ENCODE results near the gene GAGE12H. TPM values are rescaled to one million over a fixed set of nuclear protein-coding genes. Genes with fewer than 3 reads are reported as not detected.
"Not testable (repeated sequence)": the region's sequence is repeated elsewhere in the genome, so short reads cannot be mapped to it uniquely, and the experiment has no call there.

The GAGE12H gene
- total RNA-seq = not detected
- not detected for polyA plus RNA-seq (2013, experiment 1 of 2)
- polyA plus RNA-seq (2013, experiment 2 of 2) = not detected
- long read RNA-seq, experiment 1 = 0 reads
- long read RNA-seq, experiment 2 = 0 reads
- long read RNA-seq, experiment 3 = 0 reads
- long read RNA-seq, experiment 4 = 0 reads

DNA sequence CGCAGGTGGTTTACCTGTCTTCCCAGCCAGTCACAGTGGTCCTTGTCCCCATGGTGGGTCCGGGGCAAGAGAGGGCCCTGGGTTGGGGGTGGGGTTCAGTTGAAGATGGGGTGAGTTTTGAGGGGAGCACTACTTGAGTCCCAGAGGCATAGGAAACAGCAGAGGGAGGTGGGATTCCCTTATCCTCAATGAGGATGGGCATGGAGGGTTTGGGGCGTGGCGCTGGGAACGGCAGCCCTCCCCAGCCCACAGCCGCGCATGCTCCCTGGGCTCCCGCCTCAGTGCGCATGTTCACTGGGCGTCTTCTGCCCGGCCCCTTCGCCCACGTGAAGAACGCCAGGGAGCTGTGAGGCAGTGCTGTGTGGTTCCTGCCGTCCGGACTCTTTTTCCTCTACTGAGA lies at the start of gene GAGE12H:
Gene GAGE12H (plus strand): TSS at position 301 of the 400 bp plus-strand sequence. CDS start 1,155 bp downstream, outside the sequence.
- not testable (repeated sequence) for DNase-seq; H3K27me3 ChIP-seq (ENCODE audit: control insufficient read depth, insufficient read depth, low read length, poor library complexity, severe bottlenecking); H3K36me3 Mint-ChIP-seq (ENCODE audit: low read depth); H3K27me3 Mint-ChIP-seq (ENCODE audit: insufficient read depth); H3K27ac Mint-ChIP-seq; H3K4me3 ChIP-seq (ENCODE audit: low read length); H3K9ac ChIP-seq (ENCODE audit: extremely low read depth, low read length, poor library complexity, severe bottlenecking); H3K4me3 Mint-ChIP-seq; H3K9me3 ChIP-seq (ENCODE audit: control insufficient read depth, low read length); H3K9me3 Mint-ChIP-seq; H3K36me3 ChIP-seq (ENCODE audit: control insufficient read depth, insufficient read depth, low read length); H3K4me1 Mint-ChIP-seq; H3K27ac ChIP-seq (ENCODE audit: low read depth, low read length); H3K4me1 ChIP-seq (ENCODE audit: control insufficient read depth, insufficient read depth, low read length)
- WGBS, 2 experiments (ENCODE audit: insufficient coverage in 1 of 2, insufficient read length in 1 of 2) = no CpG with 5 or more reads among the region's 16 CpGs

DNA sequence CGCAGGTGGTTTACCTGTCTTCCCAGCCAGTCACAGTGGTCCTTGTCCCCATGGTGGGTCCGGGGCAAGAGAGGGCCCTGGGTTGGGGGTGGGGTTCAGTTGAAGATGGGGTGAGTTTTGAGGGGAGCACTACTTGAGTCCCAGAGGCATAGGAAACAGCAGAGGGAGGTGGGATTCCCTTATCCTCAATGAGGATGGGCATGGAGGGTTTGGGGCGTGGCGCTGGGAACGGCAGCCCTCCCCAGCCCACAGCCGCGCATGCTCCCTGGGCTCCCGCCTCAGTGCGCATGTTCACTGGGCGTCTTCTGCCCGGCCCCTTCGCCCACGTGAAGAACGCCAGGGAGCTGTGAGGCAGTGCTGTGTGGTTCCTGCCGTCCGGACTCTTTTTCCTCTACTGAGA lies 47.9 kb upstream of the GAGE12H start, which contains the start of gene GAGE12C:
Gene GAGE12C (plus strand): TSS at position 301 of the 400 bp plus-strand sequence. CDS start 1,155 bp downstream, outside the sequence.
- not testable (repeated sequence) for H3K4me1 ChIP-seq (ENCODE audit: control insufficient read depth, insufficient read depth, low read length); H3K4me3 Mint-ChIP-seq; H3K9me3 ChIP-seq (ENCODE audit: control insufficient read depth, low read length); H3K36me3 ChIP-seq (ENCODE audit: control insufficient read depth, insufficient read depth, low read length); H3K36me3 Mint-ChIP-seq (ENCODE audit: low read depth); H3K9ac ChIP-seq (ENCODE audit: extremely low read depth, low read length, poor library complexity, severe bottlenecking); H3K4me1 Mint-ChIP-seq; DNase-seq; H3K27me3 ChIP-seq (ENCODE audit: control insufficient read depth, insufficient read depth, low read length, poor library complexity, severe bottlenecking); H3K4me3 ChIP-seq (ENCODE audit: low read length); H3K27ac ChIP-seq (ENCODE audit: low read depth, low read length); H3K9me3 Mint-ChIP-seq; H3K27ac Mint-ChIP-seq; H3K27me3 Mint-ChIP-seq (ENCODE audit: insufficient read depth)
- no CpG with 5 or more reads among the region's 16 CpGs for WGBS, 2 experiments (ENCODE audit: insufficient coverage in 1 of 2, insufficient read length in 1 of 2)

DNA sequence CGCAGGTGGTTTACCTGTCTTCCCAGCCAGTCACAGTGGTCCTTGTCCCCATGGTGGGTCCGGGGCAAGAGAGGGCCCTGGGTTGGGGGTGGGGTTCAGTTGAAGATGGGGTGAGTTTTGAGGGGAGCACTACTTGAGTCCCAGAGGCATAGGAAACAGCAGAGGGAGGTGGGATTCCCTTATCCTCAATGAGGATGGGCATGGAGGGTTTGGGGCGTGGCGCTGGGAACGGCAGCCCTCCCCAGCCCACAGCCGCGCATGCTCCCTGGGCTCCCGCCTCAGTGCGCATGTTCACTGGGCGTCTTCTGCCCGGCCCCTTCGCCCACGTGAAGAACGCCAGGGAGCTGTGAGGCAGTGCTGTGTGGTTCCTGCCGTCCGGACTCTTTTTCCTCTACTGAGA lies 38.3 kb upstream of the GAGE12H start, which contains the start of gene GAGE12D:
Gene GAGE12D (plus strand): TSS at position 301 of the 400 bp plus-strand sequence. CDS start 1,155 bp downstream, outside the sequence.
- H3K27ac ChIP-seq (ENCODE audit: low read depth, low read length); H3K9ac ChIP-seq (ENCODE audit: extremely low read depth, low read length, poor library complexity, severe bottlenecking); H3K27me3 ChIP-seq (ENCODE audit: control insufficient read depth, insufficient read depth, low read length, poor library complexity, severe bottlenecking); H3K4me1 ChIP-seq (ENCODE audit: control insufficient read depth, insufficient read depth, low read length); H3K27me3 Mint-ChIP-seq (ENCODE audit: insufficient read depth); H3K4me1 Mint-ChIP-seq; H3K27ac Mint-ChIP-seq; H3K4me3 ChIP-seq (ENCODE audit: low read length); H3K9me3 ChIP-seq (ENCODE audit: control insufficient read depth, low read length); DNase-seq; H3K9me3 Mint-ChIP-seq; H3K36me3 ChIP-seq (ENCODE audit: control insufficient read depth, insufficient read depth, low read length); H3K4me3 Mint-ChIP-seq; H3K36me3 Mint-ChIP-seq (ENCODE audit: low read depth): not testable (repeated sequence)
- WGBS, 2 experiments (ENCODE audit: insufficient coverage in 1 of 2, insufficient read length in 1 of 2) = no CpG with 5 or more reads among the region's 16 CpGs

DNA sequence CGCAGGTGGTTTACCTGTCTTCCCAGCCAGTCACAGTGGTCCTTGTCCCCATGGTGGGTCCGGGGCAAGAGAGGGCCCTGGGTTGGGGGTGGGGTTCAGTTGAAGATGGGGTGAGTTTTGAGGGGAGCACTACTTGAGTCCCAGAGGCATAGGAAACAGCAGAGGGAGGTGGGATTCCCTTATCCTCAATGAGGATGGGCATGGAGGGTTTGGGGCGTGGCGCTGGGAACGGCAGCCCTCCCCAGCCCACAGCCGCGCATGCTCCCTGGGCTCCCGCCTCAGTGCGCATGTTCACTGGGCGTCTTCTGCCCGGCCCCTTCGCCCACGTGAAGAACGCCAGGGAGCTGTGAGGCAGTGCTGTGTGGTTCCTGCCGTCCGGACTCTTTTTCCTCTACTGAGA lies 28.8 kb upstream of the GAGE12H start, which contains the start of gene GAGE12E:
Gene GAGE12E (plus strand): TSS at position 301 of the 400 bp plus-strand sequence. CDS start 1,155 bp downstream, outside the sequence.
- not testable (repeated sequence) for H3K27me3 ChIP-seq (ENCODE audit: control insufficient read depth, insufficient read depth, low read length, poor library complexity, severe bottlenecking); H3K27me3 Mint-ChIP-seq (ENCODE audit: insufficient read depth); H3K4me1 ChIP-seq (ENCODE audit: control insufficient read depth, insufficient read depth, low read length); DNase-seq; H3K9me3 ChIP-seq (ENCODE audit: control insufficient read depth, low read length); H3K9ac ChIP-seq (ENCODE audit: extremely low read depth, low read length, poor library complexity, severe bottlenecking); H3K4me3 Mint-ChIP-seq; H3K4me3 ChIP-seq (ENCODE audit: low read length); H3K4me1 Mint-ChIP-seq; H3K9me3 Mint-ChIP-seq; H3K27ac Mint-ChIP-seq; H3K27ac ChIP-seq (ENCODE audit: low read depth, low read length); H3K36me3 ChIP-seq (ENCODE audit: control insufficient read depth, insufficient read depth, low read length); H3K36me3 Mint-ChIP-seq (ENCODE audit: low read depth)
- no CpG with 5 or more reads among the region's 16 CpGs for WGBS, 2 experiments (ENCODE audit: insufficient coverage in 1 of 2, insufficient read length in 1 of 2)

DNA sequence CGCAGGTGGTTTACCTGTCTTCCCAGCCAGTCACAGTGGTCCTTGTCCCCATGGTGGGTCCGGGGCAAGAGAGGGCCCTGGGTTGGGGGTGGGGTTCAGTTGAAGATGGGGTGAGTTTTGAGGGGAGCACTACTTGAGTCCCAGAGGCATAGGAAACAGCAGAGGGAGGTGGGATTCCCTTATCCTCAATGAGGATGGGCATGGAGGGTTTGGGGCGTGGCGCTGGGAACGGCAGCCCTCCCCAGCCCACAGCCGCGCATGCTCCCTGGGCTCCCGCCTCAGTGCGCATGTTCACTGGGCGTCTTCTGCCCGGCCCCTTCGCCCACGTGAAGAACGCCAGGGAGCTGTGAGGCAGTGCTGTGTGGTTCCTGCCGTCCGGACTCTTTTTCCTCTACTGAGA lies 19.2 kb upstream of the GAGE12H start, which contains the start of gene GAGE12F:
Gene GAGE12F (plus strand): TSS at position 301 of the 400 bp plus-strand sequence. CDS start 1,155 bp downstream, outside the sequence.
- H3K27ac ChIP-seq (ENCODE audit: low read depth, low read length); H3K27me3 Mint-ChIP-seq (ENCODE audit: insufficient read depth); H3K4me3 ChIP-seq (ENCODE audit: low read length); H3K9me3 Mint-ChIP-seq; H3K4me1 ChIP-seq (ENCODE audit: control insufficient read depth, insufficient read depth, low read length); H3K27ac Mint-ChIP-seq; H3K9ac ChIP-seq (ENCODE audit: extremely low read depth, low read length, poor library complexity, severe bottlenecking); H3K9me3 ChIP-seq (ENCODE audit: control insufficient read depth, low read length); H3K4me3 Mint-ChIP-seq; DNase-seq; H3K36me3 Mint-ChIP-seq (ENCODE audit: low read depth); H3K27me3 ChIP-seq (ENCODE audit: control insufficient read depth, insufficient read depth, low read length, poor library complexity, severe bottlenecking); H3K36me3 ChIP-seq (ENCODE audit: control insufficient read depth, insufficient read depth, low read length); H3K4me1 Mint-ChIP-seq: not testable (repeated sequence)
- WGBS, 2 experiments (ENCODE audit: insufficient coverage in 1 of 2, insufficient read length in 1 of 2) = no CpG with 5 or more reads among the region's 16 CpGs

DNA sequence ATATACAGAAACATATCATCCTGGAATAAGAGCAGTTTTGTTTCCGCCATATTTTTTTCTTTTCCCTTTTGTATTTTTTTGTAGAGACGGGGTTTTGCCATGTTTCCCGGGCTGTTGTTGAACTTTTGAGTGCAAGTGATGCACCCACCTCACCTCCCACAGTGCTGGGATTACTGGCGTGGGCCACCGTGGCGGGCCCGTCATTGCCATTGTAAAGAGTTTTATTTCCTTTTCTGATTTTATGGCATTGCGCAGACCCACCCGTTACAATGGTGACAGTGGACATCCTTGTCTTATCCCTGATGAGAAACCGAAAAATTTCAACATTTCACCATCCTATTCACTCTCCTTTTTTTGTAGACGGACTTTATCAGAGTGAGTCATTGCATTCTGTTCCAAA lies 11.0 kb upstream of the GAGE12H start:
- not testable (repeated sequence) for H3K4me3 ChIP-seq (ENCODE audit: low read length); H3K27me3 Mint-ChIP-seq (ENCODE audit: insufficient read depth); H3K27me3 ChIP-seq (ENCODE audit: control insufficient read depth, insufficient read depth, low read length, poor library complexity, severe bottlenecking); H3K9me3 ChIP-seq (ENCODE audit: control insufficient read depth, low read length); H3K4me3 Mint-ChIP-seq; H3K27ac Mint-ChIP-seq; H3K4me1 ChIP-seq (ENCODE audit: control insufficient read depth, insufficient read depth, low read length); H3K9ac ChIP-seq (ENCODE audit: extremely low read depth, low read length, poor library complexity, severe bottlenecking); H3K4me1 Mint-ChIP-seq; DNase-seq; H3K9me3 Mint-ChIP-seq; H3K36me3 ChIP-seq (ENCODE audit: control insufficient read depth, insufficient read depth, low read length); H3K36me3 Mint-ChIP-seq (ENCODE audit: low read depth); H3K27ac ChIP-seq (ENCODE audit: low read depth, low read length)
- no CpG with 5 or more reads among the region's 11 CpGs for WGBS, 2 experiments (ENCODE audit: insufficient coverage in 1 of 2, insufficient read length in 1 of 2)

DNA sequence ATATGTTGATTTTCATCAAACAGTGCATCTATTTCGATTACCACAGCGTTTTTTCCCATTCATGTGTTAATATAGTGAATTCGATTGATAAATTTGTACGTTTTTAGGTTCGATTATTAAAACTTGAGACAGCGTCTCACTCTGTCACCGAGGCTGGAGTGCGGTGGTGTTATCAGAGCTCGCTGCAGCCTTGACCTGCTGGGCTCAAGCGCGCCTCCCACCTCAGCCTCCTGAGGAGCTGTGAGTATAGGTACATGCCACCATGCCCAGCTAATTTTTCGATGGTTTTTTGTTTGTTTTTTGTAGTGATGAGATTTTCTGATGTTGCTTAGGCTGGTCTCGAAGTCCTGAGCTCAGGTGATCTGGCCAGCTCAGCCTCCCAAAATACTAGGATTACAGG lies 10.6 kb upstream of the GAGE12H start:
- DNase-seq; H3K27ac Mint-ChIP-seq; H3K27me3 ChIP-seq (ENCODE audit: control insufficient read depth, insufficient read depth, low read length, poor library complexity, severe bottlenecking); H3K36me3 ChIP-seq (ENCODE audit: control insufficient read depth, insufficient read depth, low read length); H3K36me3 Mint-ChIP-seq (ENCODE audit: low read depth); H3K27ac ChIP-seq (ENCODE audit: low read depth, low read length); H3K9ac ChIP-seq (ENCODE audit: extremely low read depth, low read length, poor library complexity, severe bottlenecking); H3K4me1 ChIP-seq (ENCODE audit: control insufficient read depth, insufficient read depth, low read length); H3K4me3 Mint-ChIP-seq; H3K4me1 Mint-ChIP-seq; H3K27me3 Mint-ChIP-seq (ENCODE audit: insufficient read depth); H3K9me3 Mint-ChIP-seq; H3K4me3 ChIP-seq (ENCODE audit: low read length); H3K9me3 ChIP-seq (ENCODE audit: control insufficient read depth, low read length): not testable (repeated sequence)
- 96% methylated on average over 7 of the region's 13 CpGs; no CpG with 5 or more reads in 1 of the 2 experiments for WGBS, 2 experiments (ENCODE audit: insufficient coverage in 1 of 2, insufficient read length in 1 of 2)
